ENCODE results near the gene PRSS38. TPM values are rescaled to one million over a fixed set of nuclear protein-coding genes. Genes with fewer than 3 reads are reported as not detected.

Gene PRSS38
- total RNA-seq, 1 experiment from 2014 or later: not detected

- no TSS peak for BruUV-seq (replicated peaks)
- CTCF ChIA-PET: no interaction called here
- no peak overlapping the region for H3K4me2 ChIP-seq
Measured at GRCh38 chr1:227880342-227880924, 65.0 kb downstream of the PRSS38 start.

DNA sequence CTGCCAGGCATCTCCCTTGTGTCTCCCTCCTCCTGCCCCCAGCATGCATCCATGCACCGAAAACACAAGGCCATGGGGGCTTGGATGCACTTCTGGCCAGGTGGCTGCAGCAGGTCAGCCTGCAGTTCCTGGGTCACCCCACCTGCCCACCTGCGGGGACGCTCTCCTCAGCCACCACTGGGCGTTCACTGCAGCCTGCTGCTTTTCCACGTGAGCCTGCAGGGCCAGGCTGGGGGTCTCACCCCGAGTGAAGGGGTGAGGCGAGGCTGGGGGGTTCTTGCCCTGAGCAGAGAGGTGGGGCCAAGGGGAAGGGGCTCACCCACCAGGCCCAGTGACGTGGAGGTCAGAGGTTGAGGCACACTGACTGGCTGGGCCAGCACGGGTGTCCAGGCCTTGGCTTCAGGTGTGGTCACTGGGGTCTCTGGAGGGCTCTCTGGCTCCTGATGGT lies 67.6 kb downstream of the PRSS38 start:
- no peaks in the 10 kb centered on the region for H3K27me3 ChIP-seq (ENCODE audit: insufficient read depth, low read depth)
- no peak for DNase-seq
- no peaks in the 10 kb centered on the region for H4K20me1 ChIP-seq (ENCODE audit: insufficient read depth)
- no TSS peak for BruUV-seq (replicated peaks)
- no peak overlapping the region for H3K4me2 ChIP-seq
- 0 out of 2 replicates have a peak, but pooled peaks cover 7% of the 10 kb centered on the region for H3K4me1 ChIP-seq (replicated peaks; ENCODE audit: insufficient read depth)
- H3K36me3 ChIP-seq (ENCODE audit: low read depth): no peaks in the 10 kb centered on the region
- no peaks in the 10 kb centered on the region; the same call in 1 of the 2 replicates for H3K9me3 ChIP-seq (ENCODE audit: insufficient read depth, low read depth)
- H3K9me2 ChIP-seq (ENCODE audit: insufficient read depth): no peaks in the 10 kb centered on the region
- H3K4me3 ChIP-seq: no peak overlapping the region
- CTCF ChIA-PET: interaction anchor here (0.5 to 0.7 kb wide), 2 partner anchors 25 to 167 kb away, joined by 3 to 5 read pairs; no protein-coding TSS in a partner anchor
- intact Hi-C loops (cut with micrococcal nuclease; ENCODE audit: unreplicated experiment): no loop called here
- H3F3A ChIP-seq (ENCODE audit: insufficient read depth, low read depth): no peaks in the 10 kb centered on the region
- H2AFZ ChIP-seq: no peak overlapping the region
- TF ChIP-seq CTCF (conservative IDR thresholded peaks at IDR 0.05) (no peak), EZH2 (IDR thresholded peaks at IDR 0.05; ENCODE audit: low read depth) (no peak)
- POLR2A ChIA-PET (ENCODE audit: unreplicated experiment): no interaction called here
- H3K79me2 ChIP-seq (ENCODE audit: low read depth): no peaks in the 10 kb centered on the region
- H3K27ac ChIP-seq: no peak overlapping the region

More at GRCh38 chr1:227880342-227880924, 65.0 kb downstream of the PRSS38 start:
- DNase-seq: no peak
- no peak overlapping the region for H3K27ac ChIP-seq
- no peaks in the 10 kb centered on the region for H3K36me3 ChIP-seq (ENCODE audit: low read depth)
- H2AFZ ChIP-seq: no peak overlapping the region
- no peaks in the 10 kb centered on the region for H3F3A ChIP-seq (ENCODE audit: insufficient read depth, low read depth)
- intact Hi-C loops (cut with micrococcal nuclease; ENCODE audit: unreplicated experiment): no loop called here
- 0 out of 2 replicates have a peak, but pooled peaks cover under 1% of the 10 kb centered on the region for H3K4me1 ChIP-seq (replicated peaks; ENCODE audit: insufficient read depth)
- H3K9me3 ChIP-seq (ENCODE audit: insufficient read depth, low read depth): no peaks in the 10 kb centered on the region; the same call in 1 of the 2 replicates
- no peak for TF ChIP-seq CTCF (conservative IDR thresholded peaks at IDR 0.05)
- TF ChIP-seq EZH2 (IDR thresholded peaks at IDR 0.05; ENCODE audit: low read depth): no peak
- no peaks in the 10 kb centered on the region for H3K79me2 ChIP-seq (ENCODE audit: low read depth)
- H3K9me2 ChIP-seq (ENCODE audit: insufficient read depth): no peaks in the 10 kb centered on the region
- no peaks in the 10 kb centered on the region for H3K27me3 ChIP-seq (ENCODE audit: insufficient read depth, low read depth)
- H4K20me1 ChIP-seq (ENCODE audit: insufficient read depth): no peaks in the 10 kb centered on the region
- H3K4me3 ChIP-seq: no peak overlapping the region
- POLR2A ChIA-PET (ENCODE audit: unreplicated experiment): no interaction called here

DNA sequence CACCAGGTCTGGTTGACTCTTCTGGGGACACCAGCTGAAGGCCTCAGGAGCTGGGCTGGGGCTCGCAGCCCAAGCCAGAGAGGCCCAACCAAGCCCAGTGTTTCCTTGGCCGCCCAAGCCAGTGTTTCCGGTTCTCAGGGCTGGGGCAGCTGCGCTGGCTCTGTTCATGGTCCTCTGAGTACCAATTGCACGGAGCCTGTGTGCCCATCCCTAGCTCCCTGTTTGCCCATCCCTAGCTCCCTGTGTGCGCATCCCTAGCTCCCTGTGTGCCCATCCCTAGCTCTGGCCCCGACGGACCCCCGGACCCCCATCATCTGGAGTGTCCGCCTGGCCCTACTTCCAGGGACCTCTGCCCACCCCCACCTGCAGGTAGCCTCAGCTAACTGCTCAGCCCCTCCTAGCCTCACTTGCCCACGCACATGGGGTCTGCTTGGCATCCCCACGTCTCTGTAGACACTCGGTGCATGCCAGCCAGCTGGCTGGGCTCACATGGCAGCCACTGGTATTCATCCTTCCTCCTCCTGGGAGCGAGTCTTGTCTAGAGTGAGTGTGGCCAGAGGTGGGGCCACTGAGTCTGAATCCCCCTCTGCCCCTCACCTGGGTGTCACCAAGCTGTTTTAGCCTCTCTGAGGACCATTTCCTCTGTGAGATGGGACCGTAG lies 68.3 kb downstream of the PRSS38 start:
- TF ChIP-seq EZH2 (IDR thresholded peaks at IDR 0.05; ENCODE audit: low read depth): no peak
- TF ChIP-seq CTCF (conservative IDR thresholded peaks at IDR 0.05): no peak
- Histone ChIP-seq H3K27ac (no peak overlapping the region), H4K20me1 (ENCODE audit: insufficient read depth) (no peaks in the 10 kb centered on the region), H3F3A (ENCODE audit: insufficient read depth, low read depth) (no peaks in the 10 kb centered on the region), H3K4me1 (replicated peaks; ENCODE audit: insufficient read depth) (0 out of 2 replicates have a peak, but pooled peaks cover 7% of the 10 kb centered on the region), H3K4me2 (no peak overlapping the region), H3K36me3 (ENCODE audit: low read depth) (no peaks in the 10 kb centered on the region), H3K27me3 (ENCODE audit: insufficient read depth, low read depth) (no peaks in the 10 kb centered on the region), H3K79me2 (ENCODE audit: low read depth) (no peaks in the 10 kb centered on the region), H3K4me3 (no peak overlapping the region), H3K9me2 (ENCODE audit: insufficient read depth) (no peaks in the 10 kb centered on the region), H3K9me3 (ENCODE audit: insufficient read depth, low read depth) (no peaks in the 10 kb centered on the region; the same call in 1 of the 2 replicates), H2AFZ (no peak overlapping the region)
- POLR2A ChIA-PET (ENCODE audit: unreplicated experiment): no interaction called here
- intact Hi-C loops (cut with micrococcal nuclease; ENCODE audit: unreplicated experiment): no loop called here
- no TSS peak for BruUV-seq (replicated peaks)
- DNase-seq: no peak
- CTCF ChIA-PET: interaction anchor here (0.5 to 0.7 kb wide), 2 partner anchors 24 to 168 kb away, joined by 3 to 5 read pairs; no protein-coding TSS in a partner anchor
